ENCODE measurements around the gene URAD.

The URAD gene

DNA sequence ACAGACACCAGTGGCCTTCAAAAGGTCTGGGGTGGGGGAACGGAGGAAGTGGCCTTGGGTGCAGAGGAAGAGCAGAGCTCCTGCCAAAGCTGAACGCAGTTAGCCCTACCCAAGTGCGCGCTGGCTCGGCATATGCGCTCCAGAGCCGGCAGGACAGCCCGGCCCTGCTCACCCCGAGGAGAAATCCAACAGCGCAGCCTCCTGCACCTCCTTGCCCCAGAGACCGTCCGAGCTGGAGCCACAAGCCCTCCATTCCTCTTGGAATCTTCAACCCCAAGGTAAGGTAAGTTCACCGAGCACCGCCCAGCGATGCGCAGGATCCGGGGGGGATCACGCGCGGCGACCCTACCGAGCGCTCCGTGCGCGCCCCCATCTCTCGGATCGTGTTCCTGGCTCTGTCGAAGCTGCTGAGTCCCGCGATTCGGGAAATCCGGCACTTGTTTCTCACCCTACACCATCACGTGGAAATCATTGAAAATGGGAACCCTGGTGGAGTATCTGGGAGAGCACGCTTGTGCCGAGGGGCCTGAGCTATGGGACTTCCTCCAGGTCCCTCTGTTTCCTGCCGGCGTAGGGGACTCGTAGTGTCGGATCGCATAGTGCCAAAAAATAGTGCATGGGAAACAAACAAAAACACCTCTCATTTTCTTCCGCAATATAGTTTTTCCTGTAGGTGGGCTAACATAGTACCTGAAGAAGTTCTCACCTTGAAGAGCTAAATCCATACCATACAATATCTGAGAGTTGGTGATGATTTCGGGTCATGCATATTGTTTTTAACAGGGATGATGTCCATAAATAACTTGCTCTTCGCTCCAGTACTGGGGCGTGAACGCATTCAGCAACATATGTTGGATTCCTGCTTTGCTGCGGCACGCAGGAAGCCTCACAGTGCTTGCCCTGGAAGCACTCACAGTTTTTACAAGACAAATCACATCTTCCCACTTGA is 59.4 kb downstream of the URAD start:
- TF ChIP-seq, protein P1, sequence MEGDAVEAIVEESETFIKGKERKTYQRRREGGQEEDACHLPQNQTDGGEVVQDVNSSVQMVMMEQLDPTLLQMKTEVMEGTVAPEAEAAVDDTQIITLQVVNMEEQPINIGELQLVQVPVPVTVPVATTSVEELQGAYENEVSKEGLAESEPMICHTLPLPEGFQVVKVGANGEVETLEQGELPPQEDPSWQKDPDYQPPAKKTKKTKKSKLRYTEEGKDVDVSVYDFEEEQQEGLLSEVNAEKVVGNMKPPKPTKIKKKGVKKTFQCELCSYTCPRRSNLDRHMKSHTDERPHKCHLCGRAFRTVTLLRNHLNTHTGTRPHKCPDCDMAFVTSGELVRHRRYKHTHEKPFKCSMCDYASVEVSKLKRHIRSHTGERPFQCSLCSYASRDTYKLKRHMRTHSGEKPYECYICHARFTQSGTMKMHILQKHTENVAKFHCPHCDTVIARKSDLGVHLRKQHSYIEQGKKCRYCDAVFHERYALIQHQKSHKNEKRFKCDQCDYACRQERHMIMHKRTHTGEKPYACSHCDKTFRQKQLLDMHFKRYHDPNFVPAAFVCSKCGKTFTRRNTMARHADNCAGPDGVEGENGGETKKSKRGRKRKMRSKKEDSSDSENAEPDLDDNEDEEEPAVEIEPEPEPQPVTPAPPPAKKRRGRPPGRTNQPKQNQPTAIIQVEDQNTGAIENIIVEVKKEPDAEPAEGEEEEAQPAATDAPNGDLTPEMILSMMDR (IDR thresholded peaks at IDR 0.05; ENCODE audit: low read depth, low read length), result no peak
- no peaks in the 10 kb centered on the region for H3K36me3 ChIP-seq
- no peaks in the 10 kb centered on the region for H3K9me3 ChIP-seq
- no peak overlapping the region for H3K4me3 ChIP-seq (ENCODE audit: low read depth, low read length)
- H3K27me3 ChIP-seq, result peaks cover 83% of the 10 kb centered on the region
- no peaks in the 10 kb centered on the region for H3K4me1 ChIP-seq
- DNase-seq, result no peak

DNA sequence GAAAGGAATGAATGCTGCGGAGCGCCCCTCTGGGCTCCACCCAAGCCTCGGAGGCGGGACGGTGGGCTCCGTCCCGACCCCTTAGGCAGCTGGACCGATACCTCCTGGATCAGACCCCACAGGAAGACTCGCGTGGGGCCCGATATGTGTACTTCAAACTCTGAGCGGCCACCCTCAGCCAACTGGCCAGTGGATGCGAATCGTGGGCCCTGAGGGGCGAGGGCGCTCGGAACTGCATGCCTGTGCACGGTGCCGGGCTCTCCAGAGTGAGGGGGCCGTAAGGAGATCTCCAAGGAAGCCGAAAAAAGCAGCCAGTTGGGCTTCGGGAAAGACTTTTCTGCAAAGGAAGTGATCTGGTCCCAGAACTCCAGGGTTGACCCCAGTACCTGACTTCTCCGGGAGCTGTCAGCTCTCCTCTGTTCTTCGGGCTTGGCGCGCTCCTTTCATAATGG is 60.1 kb downstream of the URAD start:
- TF ChIP-seq, protein P1 (IDR thresholded peaks at IDR 0.05; ENCODE audit: low read depth, low read length), result no peak
- Histone ChIP-seq H3K27me3 (peaks cover 90% of the 10 kb centered on the region), H3K9me3 (no peaks in the 10 kb centered on the region), H3K4me3 (ENCODE audit: low read depth, low read length) (no peak overlapping the region), H3K4me1 (no peaks in the 10 kb centered on the region), H3K36me3 (no peaks in the 10 kb centered on the region)
- DNase-seq, result no peak

All from BE2C (cell line).